ENCODE results near the gene KLLN. TPM values are rescaled to one million over a fixed set of nuclear protein-coding genes. Genes with fewer than 3 reads are reported as not detected.
A peak's percentile ranks its signal among the peaks of the same experiment; 100 is the strongest.
"Not testable (repeated sequence)": the region's sequence is repeated elsewhere in the genome, so short reads cannot be mapped to it uniquely, and the experiment has no call there.

Gene KLLN
- total and polyA plus RNA-seq, 2 of the 13 experiments (the other 11 are each of a cell fraction or from before 2014, with no cell fraction given): 0.08 to 0.44 TPM

DNA sequence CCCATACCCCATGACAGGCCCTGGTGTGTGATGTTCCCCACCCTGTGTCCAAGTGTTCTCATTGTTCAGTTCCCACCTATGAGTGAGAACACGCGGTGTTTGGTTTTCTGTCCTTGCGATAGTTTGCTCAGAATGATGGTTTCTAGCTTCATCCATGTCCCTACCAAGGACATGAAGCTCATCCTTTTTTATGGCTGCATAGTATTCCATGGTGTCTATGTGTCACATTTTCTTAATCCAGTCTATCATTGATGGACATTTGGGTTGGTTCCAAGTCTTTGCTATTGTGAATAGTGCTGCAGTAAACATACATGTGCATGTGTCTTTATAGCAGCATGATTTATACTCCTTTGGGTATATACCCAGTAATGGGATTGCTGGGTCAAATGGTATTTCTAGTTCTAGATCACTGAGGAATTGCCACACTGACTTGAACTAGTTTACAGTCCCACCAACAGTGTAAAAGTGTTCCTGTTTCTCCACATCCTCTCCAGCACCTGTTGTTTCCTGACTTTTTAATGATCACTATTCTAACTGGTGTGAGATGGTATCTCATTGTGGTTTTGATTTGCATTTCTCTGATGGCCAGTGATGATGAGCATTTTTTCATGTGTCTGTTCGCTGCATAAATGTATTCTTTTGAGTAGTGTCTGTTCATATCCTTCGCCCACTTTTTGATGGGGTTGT lies 18.2 kb upstream of the KLLN start:
- FAIRE-seq; intact Hi-C loops (cut with micrococcal nuclease; ENCODE audit: unreplicated experiment); CTCF ChIA-PET (ENCODE audit: low intra/inter-chr PET ratio, low total read pairs); H3K9me3 ChIP-seq (ENCODE audit: low read length); H3K36me3 ChIP-seq (replicated peaks in 1 of 2; ENCODE audit: control insufficient read depth in 1 of 2, insufficient read depth in 2 of 2, low read length in 2 of 2); H2AFZ ChIP-seq (ENCODE audit: low read length); BruUV-seq (replicated peaks); H3K27me3 ChIP-seq (ENCODE audit: control insufficient read depth in 1 of 2, insufficient read depth in 2 of 2, low read length in 2 of 2); H3K4me3 ChIP-seq (replicated peaks in 1 of 3; ENCODE audit: insufficient read depth in 1 of 3, low read depth in 2 of 3, low read length in 3 of 3); H3K9ac ChIP-seq (ENCODE audit: insufficient read depth, low read depth, low read length); H3K4me1 ChIP-seq (ENCODE audit: insufficient read depth, low read length); H3K4me2 ChIP-seq (ENCODE audit: low read depth, low read length); H4K20me1 ChIP-seq (ENCODE audit: insufficient read depth, low read length); DNase-seq (ENCODE audit: low spot score); ATAC-seq; in situ Hi-C loops (cut with HindIII; ENCODE audit: extremely low pct_ligation_motif_present, low pct_unique_long_range_greater_than_20kb); H3K27ac ChIP-seq (ENCODE audit: extremely low read length, insufficient read depth, low read length): not testable (repeated sequence)
- POLR2A ChIA-PET: interaction anchor here (2.2 kb wide), 1 partner anchor 20 kb away, joined by 5 read pairs; no protein-coding TSS in a partner anchor
- 96% methylated on average over 5 of the region's 5 CpGs for WGBS (ENCODE audit: low lambda C conversion rate)
- peaks cover 22% of the 10 kb centered on the region for H3K79me2 ChIP-seq (ENCODE audit: insufficient read depth, low read length)
- peak; percentile 64; the same call in 1 of the 2 replicates for TF ChIP-seq ZNF317 (CRISPR knock-in tag; IDR thresholded peaks at IDR 0.05)

DNA sequence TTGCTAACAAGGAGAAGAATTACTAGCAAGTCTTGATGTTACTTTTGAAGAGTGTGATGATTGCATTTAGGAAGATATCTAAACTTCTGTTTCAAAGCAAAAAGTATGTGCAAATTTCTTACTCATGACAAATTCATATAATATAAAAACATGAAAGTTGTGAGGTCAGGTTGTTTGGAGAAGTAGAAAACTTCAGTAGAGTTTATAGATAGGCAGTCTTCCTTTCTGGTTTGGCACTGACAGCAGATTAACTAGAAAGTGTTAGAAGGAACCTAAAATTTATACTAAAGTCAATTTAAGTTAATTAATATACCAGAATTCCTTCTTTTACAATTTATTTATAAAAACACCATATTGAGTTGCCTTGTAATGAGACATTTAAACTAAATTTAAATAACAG lies 17.0 kb upstream of the KLLN start:
- POLR2A ChIA-PET: no interaction called here
- H3K9ac ChIP-seq (ENCODE audit: insufficient read depth, low read depth, low read length): no peak overlapping the region
- no peak overlapping the region for H3K4me2 ChIP-seq (ENCODE audit: low read depth, low read length)
- BruUV-seq (replicated peaks): no TSS peak
- H3K79me2 ChIP-seq (ENCODE audit: insufficient read depth, low read length): peaks cover 34% of the 10 kb centered on the region
- H3K9me3 ChIP-seq (ENCODE audit: low read length): no peaks in the 10 kb centered on the region
- H3K27ac ChIP-seq (ENCODE audit: extremely low read length, insufficient read depth, low read length): no peak overlapping the region
- FAIRE-seq (no peak), ATAC-seq (no peak), DNase-seq (ENCODE audit: low spot score) (no peak)
- in situ Hi-C loops (cut with HindIII; ENCODE audit: extremely low pct_ligation_motif_present, low pct_unique_long_range_greater_than_20kb): no loop called here
- H4K20me1 ChIP-seq (ENCODE audit: insufficient read depth, low read length): no peaks in the 10 kb centered on the region; the same call in 1 of the 2 replicates
- H3K36me3 ChIP-seq (replicated peaks in 1 of 2; ENCODE audit: control insufficient read depth in 1 of 2, insufficient read depth in 2 of 2, low read length in 2 of 2): 0 out of 5 replicates have a peak, but pooled peaks cover 0 to 3% of the 10 kb centered on the region in 2 experiments
- no peaks in the 10 kb centered on the region for H3K27me3 ChIP-seq (ENCODE audit: control insufficient read depth in 1 of 2, insufficient read depth in 2 of 2, low read length in 2 of 2)
- H3K4me1 ChIP-seq (ENCODE audit: insufficient read depth, low read length): no peaks in the 10 kb centered on the region
- intact Hi-C loops (cut with micrococcal nuclease; ENCODE audit: unreplicated experiment): no loop called here
- CTCF ChIA-PET (ENCODE audit: low intra/inter-chr PET ratio, low total read pairs): no interaction called here
- no peak overlapping the region for H3K4me3 ChIP-seq (replicated peaks in 1 of 3; ENCODE audit: insufficient read depth in 1 of 3, low read depth in 2 of 3, low read length in 3 of 3)
- H2AFZ ChIP-seq (ENCODE audit: low read length): no peak overlapping the region
- TF ChIP-seq ZMYM3 (CRISPR knock-in tag; IDR thresholded peaks at IDR 0.05) (no peak), EHMT2 (IDR thresholded peaks at IDR 0.05; ENCODE audit: borderline replicate concordance, low read depth, low read length) (no peak)

Measured in HepG2 (cell line).